Endodermal cell (in vitro differentiated cells): ENCODE results near the gene STAM. TPM values are rescaled to one million over a fixed set of nuclear protein-coding genes. Genes with fewer than 3 reads are reported as not detected.

ENCODE experiments used
- DNase-seq: peaks from one replicate; pipeline ENCODE4 v3.0.0-alpha.2; 2017
- H3K27ac ChIP-seq: 2 replicates; pipeline ENCODE4 v1.5.1; 2013; ENCODE audit warnings: mild to moderate bottlenecking, low read depth, low read length, moderate library complexity
- H3K27me3 ChIP-seq: 2 replicates; pipeline ENCODE4 v1.6.1; 2013; ENCODE audit warnings: mild to moderate bottlenecking, low read length, moderate library complexity; ENCODE audit not compliant: insufficient read depth, control insufficient read depth, poor library complexity, severe bottlenecking
- H3K36me3 ChIP-seq: 2 replicates; pipeline ENCODE4 v1.7.0; 2013; ENCODE audit warnings: mild to moderate bottlenecking, low read length, moderate library complexity; ENCODE audit not compliant: control insufficient read depth, insufficient read depth
- H3K4me1 ChIP-seq: one replicate; pipeline ENCODE4 v1.7.0; 2013; ENCODE audit warnings: low read length; ENCODE audit not compliant: control insufficient read depth, insufficient read depth
- H3K4me3 ChIP-seq: 2 replicates; pipeline ENCODE4 v1.5.1; 2013; ENCODE audit warnings: mild to moderate bottlenecking, low read length, moderate library complexity
- H3K9ac ChIP-seq: 2 replicates; pipeline ENCODE4 v1.6.1; 2013; ENCODE audit warnings: mild to moderate bottlenecking, low read length, moderate library complexity; ENCODE audit not compliant: poor library complexity, severe bottlenecking; ENCODE audit errors: extremely low read depth
- H3K9me3 ChIP-seq: 2 replicates; pipeline ENCODE4 v1.6.1; 2013; ENCODE audit warnings: mild to moderate bottlenecking, low read length, moderate library complexity; ENCODE audit not compliant: control insufficient read depth
- H3K27ac Mint-ChIP-seq: 2 replicates; pipeline ENCODE4 v1.8.0; 2020; ENCODE audit warnings: mixed read lengths
- H3K27me3 Mint-ChIP-seq: 2 replicates; pipeline ENCODE4 v1.8.0; 2021; ENCODE audit warnings: mild to moderate bottlenecking, mixed read lengths; ENCODE audit not compliant: insufficient read depth
- H3K36me3 Mint-ChIP-seq: 2 replicates; pipeline ENCODE4 v1.8.0; 2020; ENCODE audit warnings: low read depth, mixed read lengths
- H3K4me1 Mint-ChIP-seq: 2 replicates; pipeline ENCODE4 v1.8.0; 2020; ENCODE audit warnings: mixed read lengths
- H3K4me3 Mint-ChIP-seq: 2 replicates; pipeline ENCODE4 v1.8.0; 2020; ENCODE audit warnings: mild to moderate bottlenecking, moderate library complexity, mixed read lengths
- H3K9me3 Mint-ChIP-seq: 2 replicates; pipeline ENCODE4 v1.8.0; 2020; ENCODE audit warnings: mild to moderate bottlenecking, mixed read lengths
- CTCF ChIP-seq: fragments of 200-600 bp; sonication (generic); conservative IDR thresholded peaks from 2 replicates; pipeline ENCODE4 v1.5.0; 2021; ENCODE audit warnings: antibody characterized with exemption, mild to moderate bottlenecking
- WGBS, 2 experiments: methylation state at CpG; one replicate each; pipeline versions ENCODE4 v1.1.5 to v1.1.7; 2013; ENCODE audit warnings: missing lambda C conversion rate in 2 of 2, mixed read lengths in 1 of 2; ENCODE audit not compliant: insufficient coverage in 1 of 2, insufficient read length in 1 of 2; 5-methylcytosine and 5-hydroxymethylcytosine counted together
- total RNA-seq, 2 donors: library from RNA; stranded (reverse); fragmentation: NEBNext Ultra II Directional in 1 of 2; extraction: Animal tissue kit (Norgen Biotek cat#: 25700) in 1 of 2; gene quantifications; 2 replicates in 1 of 2; 3 replicates in 1 of 2; pipeline ENCODE4 v1.2.1, GENCODE V29; 2021

Gene STAM
- total RNA-seq, 2 donors from 2014 or later, result 26.7 to 30.0 TPM

GRCh38 chr10:17617031-17617911 lies 26.7 kb upstream of the STAM start, which contains the start of gene HACD1:
Gene HACD1, minus strand, starts transcription at chr10:17617374. Its CDS starts 35 bp downstream, at chr10:17617339.
- peaks cover 12% of the 10 kb centered on the region for H3K36me3 Mint-ChIP-seq
- peaks cover 13% of the 10 kb centered on the region for H3K27me3 Mint-ChIP-seq
- H3K4me1 ChIP-seq, result no peaks in the 10 kb centered on the region
- H3K4me3 Mint-ChIP-seq, result peak within 1 kb of the TSS; percentile 73
- peak; percentile 58 for TF ChIP-seq CTCF
- WGBS, 2 experiments, result 1 to 5% methylated on average over 23 to 92 of the region's 92 CpGs
- peak within 1 kb of the TSS; percentile 86 for H3K9ac ChIP-seq
- peak; percentile 93 for DNase-seq
- H3K27ac Mint-ChIP-seq, result peak within 1 kb of the TSS; percentile 82
- peak within 1 kb of the TSS; percentile 98 for H3K4me3 ChIP-seq
- no peaks in the 10 kb centered on the region for H3K9me3 Mint-ChIP-seq
- H3K36me3 ChIP-seq, result peaks cover 21% of the 10 kb centered on the region
- H3K9me3 ChIP-seq, result no peaks in the 10 kb centered on the region
- H3K27ac ChIP-seq, result no peak within 1 kb of the TSS
- no peaks in the 10 kb centered on the region for H3K27me3 ChIP-seq
- H3K4me1 Mint-ChIP-seq, result peaks cover 3% of the 10 kb centered on the region

GRCh38 chr10:17622061-17622460 lies 21.9 kb upstream of the STAM start:
- H3K36me3 Mint-ChIP-seq, result no peaks in the 10 kb centered on the region
- 91 to 93% methylated on average over 5 to 8 of the region's 8 CpGs for WGBS, 2 experiments
- Histone ChIP-seq H3K4me1 (no peaks in the 10 kb centered on the region), H3K27ac (no peak overlapping the region), H3K27me3 (no peaks in the 10 kb centered on the region), H3K9me3 (peaks cover 6% of the 10 kb centered on the region), H3K9ac (no peak overlapping the region), H3K4me3 (no peak overlapping the region), H3K36me3 (no peaks in the 10 kb centered on the region)
- H3K4me3 Mint-ChIP-seq, result no peak overlapping the region
- TF ChIP-seq CTCF, result no peak
- H3K27ac Mint-ChIP-seq, result no peak overlapping the region
- no peak for DNase-seq
- H3K4me1 Mint-ChIP-seq, result peaks cover 3% of the 10 kb centered on the region
- H3K9me3 Mint-ChIP-seq, result peaks cover 4% of the 10 kb centered on the region
- peaks cover 16% of the 10 kb centered on the region for H3K27me3 Mint-ChIP-seq

GRCh38 chr10:17624996-17625395 lies 19.0 kb upstream of the STAM start:
- no peak for DNase-seq
- Histone ChIP-seq H3K9me3 (peaks cover 10% of the 10 kb centered on the region), H3K4me3 (no peak overlapping the region), H3K9ac (no peak overlapping the region), H3K27me3 (no peaks in the 10 kb centered on the region), H3K36me3 (no peaks in the 10 kb centered on the region), H3K27ac (no peak overlapping the region), H3K4me1 (no peaks in the 10 kb centered on the region)
- H3K36me3 Mint-ChIP-seq, result peaks cover 3% of the 10 kb centered on the region
- peaks cover 4% of the 10 kb centered on the region for H3K27me3 Mint-ChIP-seq
- TF ChIP-seq CTCF, result no peak
- H3K4me3 Mint-ChIP-seq, result no peak overlapping the region
- WGBS, 2 experiments, result 86 to 100% methylated on average over 2 to 3 of the region's 3 CpGs
- peaks cover 14% of the 10 kb centered on the region for H3K9me3 Mint-ChIP-seq
- peaks cover 2% of the 10 kb centered on the region for H3K4me1 Mint-ChIP-seq
- H3K27ac Mint-ChIP-seq, result no peak overlapping the region
